Kidney glomerular epithelial cell (primary cell): ENCODE measurements around the gene COL23A1.
"Not testable (repeated sequence)": the region's sequence is repeated elsewhere in the genome, so short reads cannot be mapped to it uniquely, and the experiment has no call there.

ENCODE experiments used
- DNase-seq: peaks from one replicate; lab custom pipeline; 2025; lab: John Stamatoyannopoulos, UW

The COL23A1 gene

GRCh38 chr5:178322736-178323540 lies 267.3 kb downstream of the COL23A1 start:
- DNase-seq, result no peak

- DNase-seq, result no peak
These were observed 269.8 kb downstream of the COL23A1 start for GRCh38 chr5:178320281-178320855.

- DNase-seq, result no peak
These were observed 270.6 kb downstream of the COL23A1 start for GRCh38 chr5:178319541-178320041.

GRCh38 chr5:178318893-178319292 lies 271.3 kb downstream of the COL23A1 start:
- DNase-seq, result no peak

GRCh38 chr5:178318382-178318781 lies 271.8 kb downstream of the COL23A1 start:
- no peak for DNase-seq

GRCh38 chr5:178317727-178318126 lies 272.5 kb downstream of the COL23A1 start:
- not testable (repeated sequence) for DNase-seq

GRCh38 chr5:178314961-178315820 lies 275.0 kb downstream of the COL23A1 start:
- DNase-seq, result no peak

- no peak for DNase-seq
These were observed 276.0 kb downstream of the COL23A1 start for GRCh38 chr5:178314061-178314660.

- no peak for DNase-seq
These were observed 276.9 kb downstream of the COL23A1 start for GRCh38 chr5:178313316-178313715.

- no peak for DNase-seq
These were observed 277.3 kb downstream of the COL23A1 start for GRCh38 chr5:178312880-178313282.

- no peak for DNase-seq
These were observed 279.9 kb downstream of the COL23A1 start for GRCh38 chr5:178310130-178310865.

- no peak for DNase-seq
These were observed 280.8 kb downstream of the COL23A1 start for GRCh38 chr5:178309271-178310013.

GRCh38 chr5:178308541-178309092 lies 281.6 kb downstream of the COL23A1 start:
- DNase-seq, result no peak

- DNase-seq, result no peak
These were observed 282.7 kb downstream of the COL23A1 start for GRCh38 chr5:178307267-178308045.

GRCh38 chr5:178306430-178307225 lies 283.6 kb downstream of the COL23A1 start:
- DNase-seq, result no peak

GRCh38 chr5:178305801-178306200 lies 284.4 kb downstream of the COL23A1 start:
- no peak for DNase-seq

- DNase-seq, result no peak
These were observed 285.2 kb downstream of the COL23A1 start for GRCh38 chr5:178304761-178305645.

GRCh38 chr5:178304016-178304415 lies 286.2 kb downstream of the COL23A1 start:
- DNase-seq, result no peak
